Glomerular visceral epithelial cell (primary cell): ENCODE measurements around the gene S100Z.
"Not testable (repeated sequence)": the region's sequence is repeated elsewhere in the genome, so short reads cannot be mapped to it uniquely, and the experiment has no call there.

ENCODE experiments used
- DNase-seq: peaks from one replicate; pipeline ENCODE4 v3.0.0-alpha.2; 2016; ENCODE audit errors: extremely low spot score

The S100Z gene

GRCh38 chr5:76849419-76850291 lies at the start of gene S100Z:
Gene S100Z (plus strand): TSS chr5:76850014. CDS start chr5:76875360, 25,346 bp downstream.
- no peak for DNase-seq

- DNase-seq: no peak
These were observed 49.2 kb upstream of the S100Z start for GRCh38 chr5:76800579-76800978.

GRCh38 chr5:76801159-76801802 lies 48.5 kb upstream of the S100Z start:
- DNase-seq: peak; percentile 58

GRCh38 chr5:76801803-76802195 lies 48.0 kb upstream of the S100Z start:
- no peak for DNase-seq

DNA sequence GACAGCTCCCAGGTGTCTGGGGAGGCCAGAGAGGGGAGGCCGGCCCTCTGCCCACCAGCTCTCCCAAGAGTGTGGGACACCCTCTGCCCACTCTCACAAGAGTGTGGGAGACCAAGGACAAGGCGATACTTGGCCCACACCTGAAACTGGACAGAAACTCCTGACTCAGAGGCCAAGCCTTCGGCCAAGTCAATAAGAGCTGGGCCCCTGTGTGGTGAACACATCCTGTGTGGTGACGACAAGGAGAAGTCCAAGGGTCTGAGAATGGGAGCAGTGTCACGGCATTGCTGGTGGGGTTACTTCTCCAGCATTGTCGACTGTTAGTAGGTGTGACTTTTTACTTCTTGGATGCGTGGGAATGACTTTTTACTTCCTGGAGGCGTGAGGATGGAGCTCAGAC lies 45.5 kb upstream of the S100Z start:
- peak; percentile 92 for DNase-seq

DNA sequence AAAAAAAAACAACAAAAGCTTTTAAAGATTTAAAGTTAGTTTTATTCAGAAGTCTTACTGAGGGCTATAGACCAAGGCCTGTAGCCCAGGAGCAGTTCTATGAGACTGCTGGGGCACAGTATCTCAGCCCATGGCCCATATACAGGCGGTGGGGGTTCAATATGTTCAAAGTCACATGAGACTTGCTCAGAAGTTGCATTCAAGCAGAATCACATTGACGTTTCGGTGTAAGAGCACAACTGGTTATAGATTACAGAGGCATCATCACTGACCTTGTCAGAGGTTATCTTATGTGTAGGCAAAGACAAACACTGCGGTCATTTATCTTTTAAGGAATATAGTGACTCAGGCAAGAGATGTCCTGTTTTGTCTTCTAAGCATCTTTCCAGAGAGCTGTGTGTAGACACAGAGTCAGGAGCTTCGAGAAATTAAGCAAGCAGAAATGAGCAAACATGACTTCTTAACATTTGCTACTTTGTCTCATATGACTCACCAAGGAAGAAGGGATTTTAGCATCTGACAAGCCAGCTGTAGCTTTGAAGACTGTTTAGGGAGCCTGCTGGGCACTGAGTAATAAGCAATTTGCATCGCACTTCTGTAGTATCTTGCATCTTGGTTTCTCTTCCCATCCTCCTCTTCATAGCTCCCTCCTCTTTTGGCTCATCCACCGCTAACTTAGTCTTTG lies 43.9 kb upstream of the S100Z start:
- peak; percentile 94 for DNase-seq

DNA sequence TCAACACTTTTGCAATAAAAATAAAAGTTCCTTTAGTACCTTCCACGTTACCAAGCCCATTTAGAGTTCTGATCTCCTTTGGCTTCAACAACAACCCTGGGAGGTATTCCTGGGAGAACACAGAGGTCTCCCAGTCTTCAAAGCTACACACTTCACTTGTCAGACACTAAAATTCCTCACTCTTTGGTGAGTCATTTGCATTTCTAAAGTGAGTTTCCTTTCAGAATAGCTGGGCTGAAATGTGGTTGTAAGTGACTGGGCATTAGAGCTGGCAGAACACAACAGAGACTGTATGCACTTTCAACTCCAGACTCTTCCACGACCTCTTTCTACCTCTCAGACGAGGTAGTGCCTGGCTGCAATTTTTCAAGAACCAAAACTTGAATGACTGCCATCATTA lies 42.5 kb upstream of the S100Z start:
- peak; percentile 89 for DNase-seq

DNA sequence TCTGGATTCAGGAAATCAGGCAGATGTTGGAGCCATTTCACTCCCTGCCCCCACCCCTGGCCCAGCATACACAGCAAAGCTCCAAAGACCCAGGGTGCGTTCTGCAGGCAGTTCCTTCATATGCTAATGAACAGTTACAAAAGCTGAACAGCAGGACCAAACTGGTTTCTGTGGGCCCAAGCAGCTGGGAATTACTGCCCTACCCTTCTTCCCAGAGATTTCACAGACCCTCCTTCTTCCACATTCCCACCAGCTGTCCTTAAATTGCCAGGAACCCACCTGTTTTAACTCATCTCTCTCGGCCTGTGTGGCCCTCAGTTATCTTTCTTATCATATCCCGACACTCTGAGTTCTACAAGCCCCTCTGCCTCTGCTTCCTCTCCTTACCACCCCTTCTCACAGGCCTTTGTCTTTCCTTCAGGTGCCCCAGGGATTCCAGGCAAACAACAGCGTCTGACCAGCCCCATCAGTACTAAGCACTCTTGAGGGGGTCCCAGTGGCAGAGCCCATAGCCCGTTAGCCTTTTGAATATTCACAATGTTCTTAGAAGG lies 41.6 kb upstream of the S100Z start:
- no peak for DNase-seq

DNA sequence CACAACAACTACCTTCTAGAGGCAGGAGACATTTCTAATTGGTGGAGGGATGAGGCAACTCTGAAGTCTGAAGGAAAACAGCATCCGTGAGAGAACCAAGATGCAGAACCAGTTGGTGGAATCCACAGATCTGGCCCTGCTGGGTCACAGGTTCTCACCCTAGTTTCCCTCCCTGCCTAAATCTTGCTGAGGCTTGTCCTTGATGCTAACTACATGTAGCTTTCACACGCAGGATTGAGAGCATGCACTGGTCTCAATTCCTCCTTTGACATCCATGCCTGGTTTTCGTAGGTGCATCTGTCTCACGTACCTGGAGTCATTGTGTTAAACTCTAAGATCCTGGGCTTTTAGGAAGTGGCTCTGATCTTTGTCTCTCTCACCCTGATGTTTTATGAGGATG lies 40.7 kb upstream of the S100Z start:
- DNase-seq: no peak

- no peak for DNase-seq
These were observed 39.6 kb upstream of the S100Z start for GRCh38 chr5:76810236-76810635.

GRCh38 chr5:76811214-76811613 lies 38.6 kb upstream of the S100Z start:
- peak; percentile 87 for DNase-seq

DNA sequence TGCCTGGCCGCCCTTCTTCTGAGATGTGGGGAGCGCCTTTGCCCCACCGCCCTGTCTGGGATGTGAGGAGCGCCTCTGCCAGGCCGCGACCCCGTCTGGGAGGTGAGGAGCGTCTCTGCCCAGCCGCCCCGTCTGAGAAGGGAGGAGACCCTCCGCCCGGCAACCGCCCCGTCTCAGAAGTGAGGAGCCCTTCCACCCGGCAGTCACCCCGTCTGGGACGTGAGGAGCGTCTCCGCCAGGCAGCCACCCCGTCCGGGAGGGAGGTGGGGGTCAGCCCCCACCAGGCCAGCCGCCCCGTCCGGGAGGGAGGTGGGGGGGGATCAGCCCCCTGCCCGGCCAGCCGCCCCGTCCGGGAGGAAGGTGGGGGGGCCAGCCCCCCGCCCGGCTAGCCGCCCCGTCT lies 37.6 kb upstream of the S100Z start:
- DNase-seq: not testable (repeated sequence)

GRCh38 chr5:76813982-76814562 lies 35.7 kb upstream of the S100Z start:
- peak; percentile 86 for DNase-seq

- no peak for DNase-seq
These were observed 33.5 kb upstream of the S100Z start for GRCh38 chr5:76816110-76816831.

- peak; percentile 96 for DNase-seq
These were observed 30.7 kb upstream of the S100Z start, which contains the start of gene F2RL1 for GRCh38 chr5:76818844-76819831. Gene F2RL1 (plus strand): TSS chr5:76819030. CDS start chr5:76819183, 153 bp downstream.

DNA sequence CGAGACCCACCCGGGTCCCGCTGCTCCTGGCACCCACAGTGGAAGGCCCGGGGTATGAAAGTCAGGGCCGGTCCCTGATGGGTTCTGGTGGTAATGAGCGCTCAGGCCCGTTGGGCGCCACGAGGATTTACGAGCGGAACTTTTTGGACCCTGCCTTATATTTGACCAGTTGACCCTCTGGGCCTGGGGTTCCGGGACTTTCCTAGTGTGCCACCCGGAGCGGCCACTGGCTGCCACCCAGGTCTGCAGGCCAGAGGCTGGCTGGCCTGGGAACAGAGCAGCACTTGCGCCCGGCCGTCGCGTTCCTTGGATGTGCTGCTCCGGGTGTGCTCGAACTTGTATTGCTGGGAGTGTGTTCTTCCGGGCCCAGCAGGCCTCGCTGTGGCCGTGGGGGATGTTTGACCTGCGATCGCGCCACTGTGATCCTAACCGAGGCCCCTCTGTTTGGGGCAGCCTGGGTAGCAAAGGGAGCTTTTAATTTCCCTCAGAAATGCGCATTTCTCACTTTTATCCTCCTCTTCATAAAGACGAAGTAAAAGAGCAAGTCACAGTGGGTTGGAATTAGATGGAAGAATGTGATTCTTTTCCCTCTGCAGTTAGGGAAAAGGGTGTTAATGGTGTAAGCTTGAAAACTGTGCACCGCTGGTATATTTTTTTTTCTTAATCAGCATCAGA lies 29.8 kb upstream of the S100Z start:
- peak; percentile 53 for DNase-seq

DNA sequence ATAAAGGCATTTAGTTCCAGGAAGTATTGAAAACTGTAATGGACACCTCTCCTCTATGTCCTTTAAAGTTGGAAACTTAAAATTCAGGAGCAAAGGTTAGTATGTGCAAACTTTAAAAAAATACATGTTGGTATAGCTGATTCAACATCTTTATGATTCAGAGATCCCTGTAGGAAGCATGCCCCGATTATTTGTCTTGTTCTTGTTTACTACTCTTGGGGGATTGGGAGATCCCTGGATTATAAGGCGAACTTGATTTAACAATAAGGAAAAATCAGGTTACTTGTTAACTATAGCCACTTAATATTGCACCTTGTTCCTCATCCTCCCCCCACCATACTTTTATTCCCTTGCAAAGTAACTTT lies 29.3 kb upstream of the S100Z start:
- DNase-seq: peak; percentile 18

DNA sequence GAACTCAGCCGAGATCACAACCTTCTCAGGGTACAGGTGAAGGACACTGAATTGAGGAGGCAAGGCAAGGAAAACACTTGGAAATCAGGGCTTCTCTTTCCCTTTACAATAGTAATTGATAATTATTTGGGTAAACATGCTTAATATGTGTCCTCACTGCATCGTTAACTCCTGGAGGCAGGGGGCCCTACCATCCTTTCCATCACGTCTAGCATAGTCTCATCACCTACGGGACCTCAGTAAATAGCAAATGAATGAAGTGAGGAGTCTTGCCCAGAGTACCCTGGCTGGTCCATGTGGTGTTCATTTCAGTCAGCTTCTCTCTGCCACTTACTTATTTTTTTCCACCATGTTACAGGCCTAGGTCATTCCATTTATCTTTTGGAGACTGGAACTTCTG lies 28.7 kb upstream of the S100Z start:
- no peak for DNase-seq

DNA sequence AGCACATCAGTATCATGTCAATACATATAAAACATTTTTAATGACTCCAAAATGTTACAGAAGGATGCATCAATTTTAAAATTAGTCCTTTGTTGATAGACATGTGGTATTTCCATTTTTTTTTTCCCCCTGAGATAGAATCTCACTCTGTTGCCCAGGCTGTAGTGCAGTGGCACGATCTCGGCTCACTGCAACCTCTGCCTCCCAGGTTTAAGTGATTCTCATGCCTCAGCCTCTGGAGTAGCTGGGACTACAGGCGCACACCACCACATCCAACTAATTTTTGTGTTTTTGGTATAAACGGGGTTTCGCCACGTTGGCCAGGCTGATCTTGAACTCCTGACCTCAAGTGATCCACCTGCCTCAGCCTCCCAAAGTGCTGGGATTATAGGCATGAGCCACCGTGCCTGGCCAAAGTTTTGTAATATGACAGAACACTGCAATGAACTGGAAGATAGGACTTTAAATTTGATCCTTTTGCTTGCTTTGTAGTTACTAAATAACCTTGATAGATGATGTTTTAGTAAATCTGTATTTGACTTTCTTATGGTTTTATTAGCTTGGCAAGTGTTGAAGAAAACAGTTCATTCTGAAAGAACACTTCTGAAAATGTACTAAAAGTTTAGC lies 27.6 kb upstream of the S100Z start:
- DNase-seq: not testable (repeated sequence)
